HEK293T (cell line): Measurements from ENCODE around the gene SLC52A1.

Experiments
- ARNT ChIP-seq: fragments of 450-650 bp; IDR thresholded peaks from 2 replicates; pipeline ENCODE4 v1.6.1; 2017; ENCODE audit warnings: mild to moderate bottlenecking
- FOXK2 ChIP-seq: fragments of 450-650 bp; IDR thresholded peaks from 2 replicates; pipeline ENCODE4 v1.6.1; 2016; ENCODE audit warnings: mild to moderate bottlenecking
- FOXM1 ChIP-seq: fragments of 450-650 bp; IDR thresholded peaks from 2 replicates; pipeline ENCODE4 v1.6.1; 2017; ENCODE audit warnings: mild to moderate bottlenecking, borderline replicate concordance
- NFRKB ChIP-seq: fragments of 450-650 bp; IDR thresholded peaks from 2 replicates; pipeline ENCODE4 v1.6.1; 2016; ENCODE audit warnings: mild to moderate bottlenecking, moderate library complexity
- SUZ12 ChIP-seq: fragments of 450-650 bp; IDR thresholded peaks from 2 replicates; pipeline ENCODE4 v1.6.1; 2016; ENCODE audit warnings: mild to moderate bottlenecking
- ZNF384 ChIP-seq: fragments of 450-650 bp; IDR thresholded peaks from 2 replicates; pipeline ENCODE4 v1.6.1; 2016

GRCh38 chr17:5068236-5068635, 33.0 kb upstream of the SLC52A1 start:
- TF ChIP-seq ARNT (no peak), FOXK2 (no peak), FOXM1 (no peak), SUZ12 (no peak), ZNF384 (no peak), NFRKB (no peak)
